Caco-2 (cell line): ENCODE data around the gene C10orf143. TPM values are rescaled to one million over a fixed set of nuclear protein-coding genes. Genes with fewer than 3 reads are reported as not detected.

Source experiments
- BruUV-seq: library from RNA; stranded (reverse); fragments of 400-500 nt; replicated peaks from 2 replicates; lab custom pipeline; 2021; lab: Mats Ljungman, UMichigan
- CTCF ChIA-PET: fragments of 300-600 bp; sonication (Branson Sonifier 250); formaldehyde crosslinking; loops from one replicate; lab custom pipeline; 2022; ENCODE audit warnings: antibody characterized with exemption; lab: Charles Lee
- POLR2A ChIA-PET: fragments of 300-600 bp; sonication (Branson Sonifier 250); formaldehyde crosslinking; loops from one replicate; lab custom pipeline; 2022; ENCODE audit warnings: antibody characterized with exemption; lab: Charles Lee
- DNase-seq, 2 experiments: peaks; one replicate each; pipeline versions ENCODE4 v3.0.0 to v3.0.0-alpha.2; 2020 to 2022
- H3K27me3 ChIP-seq: replicated peaks from 2 replicates; pipeline ENCODE4 v1.6.0; 2011; ENCODE audit warnings: low read length; ENCODE audit not compliant: control insufficient read depth, insufficient read depth
- H3K36me3 ChIP-seq: 2 replicates; pipeline ENCODE4 v1.5.1; 2011; ENCODE audit warnings: low read length; ENCODE audit not compliant: control insufficient read depth, insufficient read depth
- H3K4me1 ChIP-seq: fragments of 250-450 bp; sonication (Bioruptor Pico); 2 replicates; pipeline ENCODE4 v1.5.1; 2020; ENCODE audit warnings: mild to moderate bottlenecking
- H3K4me3 ChIP-seq: 2 replicates; pipeline ENCODE4 v1.5.1; 2011; ENCODE audit warnings: low read depth, mild to moderate bottlenecking, control low read depth, low read length
- H3K9me3 ChIP-seq: fragments of 250-450 bp; sonication (Bioruptor Pico); 2 replicates; pipeline ENCODE4 v1.5.1; 2020; ENCODE audit warnings: mild to moderate bottlenecking, moderate library complexity
- H3K27ac Mint-ChIP-seq: one replicate; pipeline ENCODE4 v1.8.0; 2022; ENCODE audit warnings: mixed read lengths; ENCODE audit not compliant: unreplicated experiment
- H3K27me3 Mint-ChIP-seq: one replicate; pipeline ENCODE4 v1.8.0; 2022; ENCODE audit warnings: mixed read lengths; ENCODE audit not compliant: insufficient read depth, unreplicated experiment
- H3K36me3 Mint-ChIP-seq: one replicate; pipeline ENCODE4 v1.8.0; 2022; ENCODE audit warnings: mild to moderate bottlenecking, mixed read lengths; ENCODE audit not compliant: insufficient read depth, unreplicated experiment
- H3K4me1 Mint-ChIP-seq: one replicate; pipeline ENCODE4 v1.8.0; 2022; ENCODE audit warnings: low read depth, mixed read lengths; ENCODE audit not compliant: unreplicated experiment
- H3K4me3 Mint-ChIP-seq: one replicate; pipeline ENCODE4 v1.8.0; 2022; ENCODE audit warnings: mild to moderate bottlenecking, moderate library complexity, mixed read lengths; ENCODE audit not compliant: unreplicated experiment
- H3K9me3 Mint-ChIP-seq: one replicate; pipeline ENCODE4 v1.8.0; 2022; ENCODE audit warnings: mixed read lengths; ENCODE audit not compliant: unreplicated experiment
- intact Hi-C: fragments of 100-400 bp; cut with micrococcal nuclease; formaldehyde crosslinking; loops from one replicate; pipeline ENCODE4 v1.10.0; 2022; ENCODE audit not compliant: unreplicated experiment
- total RNA-seq: library from RNA; stranded (reverse); gene quantifications from 2 replicates; pipeline ENCODE4 v1.2.3, GENCODE V29; 2022
- TF ChIP-seq, protein P1 (sequence below), 2 experiments: fragments of 200-600 bp in 1 of 2; IDR thresholded peaks; 1 replicate in 1 of 2; 2 replicates in 1 of 2; pipeline versions ENCODE4 v1.5.1 to v1.8.0; 2011 to 2022; ENCODE audit warnings: antibody characterized with exemption in 1 of 2, control low read depth in 1 of 2, inconsistent platforms in 1 of 2, low read depth in 1 of 2, low read length in 1 of 2, mild to moderate bottlenecking in 1 of 2, moderate library complexity in 1 of 2; ENCODE audit not compliant: insufficient read depth in 1 of 2, severe bottlenecking in 1 of 2, unreplicated experiment in 1 of 2

C10orf143 gene
- total RNA-seq, 1 experiment from 2014 or later, result 0.54 TPM

DNA sequence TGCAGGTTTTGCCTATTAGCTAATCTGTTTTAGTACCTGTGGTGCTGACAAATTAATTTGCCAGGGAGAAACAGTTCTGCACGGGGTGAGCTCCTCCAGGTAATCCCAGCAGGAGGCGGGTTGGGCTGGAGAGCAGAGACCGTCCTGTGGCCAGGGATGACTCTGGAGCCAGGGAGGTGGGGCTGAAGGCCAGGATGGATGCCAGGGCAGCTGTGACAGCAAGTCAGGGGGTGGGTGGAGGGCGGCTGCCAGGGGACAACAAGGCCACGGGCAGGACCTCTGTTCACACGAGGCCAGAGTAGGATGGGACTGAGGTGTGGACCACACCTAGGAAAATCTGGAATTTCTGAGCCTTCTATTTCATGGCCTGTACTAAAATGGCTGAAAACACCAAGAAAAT lies 48.9 kb downstream of the C10orf143 start:
- no peaks in the 10 kb centered on the region for H3K9me3 Mint-ChIP-seq
- peaks cover 5% of the 10 kb centered on the region for H3K36me3 Mint-ChIP-seq
- no peak overlapping the region for H3K4me3 Mint-ChIP-seq
- H3K27me3 Mint-ChIP-seq, result peaks cover 29% of the 10 kb centered on the region
- Histone ChIP-seq H3K9me3 (no peaks in the 10 kb centered on the region), H3K4me1 (no peaks in the 10 kb centered on the region), H3K4me3 (no peak overlapping the region), H3K27me3 (no peaks in the 10 kb centered on the region; the same call in 1 of the 2 replicates), H3K36me3 (no peaks in the 10 kb centered on the region)
- no TSS peak for BruUV-seq
- H3K27ac Mint-ChIP-seq, result no peak overlapping the region
- intact Hi-C loops, result no loop called here
- no peaks in the 10 kb centered on the region for H3K4me1 Mint-ChIP-seq
- TF ChIP-seq, protein P1, sequence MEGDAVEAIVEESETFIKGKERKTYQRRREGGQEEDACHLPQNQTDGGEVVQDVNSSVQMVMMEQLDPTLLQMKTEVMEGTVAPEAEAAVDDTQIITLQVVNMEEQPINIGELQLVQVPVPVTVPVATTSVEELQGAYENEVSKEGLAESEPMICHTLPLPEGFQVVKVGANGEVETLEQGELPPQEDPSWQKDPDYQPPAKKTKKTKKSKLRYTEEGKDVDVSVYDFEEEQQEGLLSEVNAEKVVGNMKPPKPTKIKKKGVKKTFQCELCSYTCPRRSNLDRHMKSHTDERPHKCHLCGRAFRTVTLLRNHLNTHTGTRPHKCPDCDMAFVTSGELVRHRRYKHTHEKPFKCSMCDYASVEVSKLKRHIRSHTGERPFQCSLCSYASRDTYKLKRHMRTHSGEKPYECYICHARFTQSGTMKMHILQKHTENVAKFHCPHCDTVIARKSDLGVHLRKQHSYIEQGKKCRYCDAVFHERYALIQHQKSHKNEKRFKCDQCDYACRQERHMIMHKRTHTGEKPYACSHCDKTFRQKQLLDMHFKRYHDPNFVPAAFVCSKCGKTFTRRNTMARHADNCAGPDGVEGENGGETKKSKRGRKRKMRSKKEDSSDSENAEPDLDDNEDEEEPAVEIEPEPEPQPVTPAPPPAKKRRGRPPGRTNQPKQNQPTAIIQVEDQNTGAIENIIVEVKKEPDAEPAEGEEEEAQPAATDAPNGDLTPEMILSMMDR (IDR thresholded peaks at IDR 0.05; ENCODE audit: insufficient read depth in 1 of 2, low read depth in 1 of 2, low read length in 1 of 2, severe bottlenecking in 1 of 2, unreplicated experiment in 1 of 2), result no peak
- CTCF ChIA-PET, result interaction anchor here (0.6 kb wide), 1 partner anchor 1976 kb away, joined by 6 read pairs; no protein-coding TSS in a partner anchor
- DNase-seq, result no peak
- POLR2A ChIA-PET, result no interaction called here

DNA sequence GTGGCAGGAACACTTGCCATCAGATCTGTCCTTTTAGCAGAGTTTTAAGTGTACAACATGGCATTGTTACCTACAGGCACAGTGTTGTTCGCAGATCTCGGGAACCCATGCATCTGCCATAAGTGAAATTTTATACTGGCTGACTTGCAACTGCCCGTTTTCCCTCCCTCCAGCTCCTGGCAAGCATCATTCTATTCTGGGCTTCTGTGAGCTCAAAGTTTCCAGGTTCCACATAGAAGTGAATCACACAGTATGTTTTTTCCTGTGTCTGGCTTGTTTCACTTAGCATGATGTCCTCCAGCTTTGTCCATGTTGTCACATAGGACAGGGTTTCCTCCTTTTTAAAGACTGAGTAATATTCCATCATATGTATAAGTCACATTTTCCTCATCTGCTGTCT lies 56.6 kb downstream of the C10orf143 start:
- CTCF ChIA-PET, result no interaction called here
- H3K27ac Mint-ChIP-seq, result no peak overlapping the region
- DNase-seq, result no peak
- no peak overlapping the region for H3K4me3 Mint-ChIP-seq
- no peak overlapping the region for H3K4me3 ChIP-seq
- intact Hi-C loops, result no loop called here
- H3K9me3 Mint-ChIP-seq, result no peaks in the 10 kb centered on the region
- POLR2A ChIA-PET, result no interaction called here
- H3K4me1 Mint-ChIP-seq, result no peaks in the 10 kb centered on the region
- no peaks in the 10 kb centered on the region for H3K36me3 ChIP-seq
- H3K4me1 ChIP-seq, result no peaks in the 10 kb centered on the region
- H3K9me3 ChIP-seq, result no peaks in the 10 kb centered on the region
- no peaks in the 10 kb centered on the region; the same call in 1 of the 2 replicates for H3K27me3 ChIP-seq
- TF ChIP-seq, protein P1 (IDR thresholded peaks at IDR 0.05; ENCODE audit: insufficient read depth in 1 of 2, low read depth in 1 of 2, low read length in 1 of 2, severe bottlenecking in 1 of 2, unreplicated experiment in 1 of 2), result no peak
- no TSS peak for BruUV-seq
- peaks cover 23% of the 10 kb centered on the region for H3K27me3 Mint-ChIP-seq
- no peaks in the 10 kb centered on the region for H3K36me3 Mint-ChIP-seq

DNA sequence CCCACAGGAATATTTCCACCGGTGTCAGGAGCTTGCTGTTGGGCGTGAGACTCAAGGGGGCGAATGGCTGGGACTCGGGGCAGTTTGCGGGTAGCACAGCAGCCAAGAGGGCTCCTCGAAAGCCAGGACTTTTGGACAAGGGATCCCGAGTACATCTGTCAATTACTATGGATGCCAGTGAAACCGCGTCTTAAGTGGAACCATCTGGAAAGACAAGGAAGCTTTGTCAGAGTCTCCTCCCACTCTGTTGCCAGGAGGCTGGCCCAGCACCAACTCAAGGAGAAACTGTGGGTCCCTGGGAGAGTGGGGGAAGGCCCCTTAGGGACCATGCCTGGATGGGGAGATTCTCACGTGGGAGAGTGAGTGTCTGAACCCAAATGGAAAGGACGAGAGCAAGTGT lies 57.1 kb downstream of the C10orf143 start:
- ChIA-PET POLR2A (no interaction called here), CTCF (no interaction called here)
- intact Hi-C loops, result no loop called here
- Histone ChIP-seq H3K9me3 (no peaks in the 10 kb centered on the region), H3K4me3 (no peak overlapping the region), H3K27me3 (no peaks in the 10 kb centered on the region; the same call in 1 of the 2 replicates), H3K36me3 (no peaks in the 10 kb centered on the region), H3K4me1 (no peaks in the 10 kb centered on the region)
- TF ChIP-seq, protein P1 (IDR thresholded peaks at IDR 0.05; ENCODE audit: insufficient read depth in 1 of 2, low read depth in 1 of 2, low read length in 1 of 2, severe bottlenecking in 1 of 2, unreplicated experiment in 1 of 2), result no peak
- Mint-ChIP-seq H3K27me3 (peaks cover 19% of the 10 kb centered on the region), H3K36me3 (no peaks in the 10 kb centered on the region), H3K4me1 (no peaks in the 10 kb centered on the region), H3K4me3 (no peak overlapping the region), H3K27ac (no peak overlapping the region), H3K9me3 (no peaks in the 10 kb centered on the region)
- no peak for DNase-seq
- BruUV-seq, result no TSS peak
